K562 (cell line): Measurements from ENCODE around the gene GATA5. TPM values are rescaled to one million over a fixed set of nuclear protein-coding genes. Genes with fewer than 3 reads are reported as not detected.

Experiments
- BCOR ChIP-seq: fragments of 450-650 bp; IDR thresholded peaks from 2 replicates; pipeline ENCODE4 v1.6.1; 2016
- CHD7 ChIP-seq: fragments of 200-600 bp; sonication (generic); IDR thresholded peaks from one replicate; pipeline ENCODE4 v1.6.1; 2012; ENCODE audit warnings: mild to moderate bottlenecking, low read depth, low read length, inconsistent platforms
- GABPB1 ChIP-seq: sonication (generic); formaldehyde crosslinking; IDR thresholded peaks from 2 replicates; pipeline ENCODE4 v1.8.0; 2022; ENCODE audit warnings: mild to moderate bottlenecking, missing genetic modification reagents
- MBD1 ChIP-seq: fragments of 250-450 bp; sonication (Bioruptor Pico); IDR thresholded peaks from 2 replicates; pipeline ENCODE4 v1.8.0; 2022; ENCODE audit warnings: inconsistent platforms
- MCM7 ChIP-seq, 2 experiments: fragments of 450-650 bp; IDR thresholded peaks; 2 replicates each; pipeline ENCODE4 v1.6.1; 2016 to 2018
- SMARCA5 ChIP-seq: fragments of 450-650 bp; IDR thresholded peaks from 2 replicates; pipeline ENCODE4 v1.6.1; 2016
- TRIM28 ChIP-seq: fragments of 450-650 bp; IDR thresholded peaks from 2 replicates; pipeline ENCODE4 v1.6.1; 2017
- polyA plus RNA-seq, 8 experiments: library from polyadenylated mRNA; depleted of rRNA in 4 of 8; stranded (reverse) in 5 of 8; unstranded in 3 of 8; fragments of >200 nt; fragmentation: Nextera tagmentation in 2 of 8; fragmentation: Illumina TruSeq in 1 of 8; extraction: Ambion mirVana in 2 of 8; extraction: Trizol in 1 of 8; gene quantifications; 2 replicates each; pipeline versions ENCODE4 v1.2.1 to v1.2.3, GENCODE V29; 2011 to 2014; ENCODE audit warnings: inconsistent platforms in 1 of 8, missing spikeins in 1 of 8
- total RNA-seq, 7 experiments: library from RNA; depleted of rRNA in 6 of 7; stranded (reverse); fragments of >200 nt in 6 of 7; fragmentation: Illumina TruSeq in 2 of 7; extraction: Trizol in 2 of 7; gene quantifications; 2 replicates each; pipeline versions ENCODE4 v1.2.1 to v1.2.3, GENCODE V29; 2011 to 2021; ENCODE audit warnings: low replicate concordance in 1 of 7
- TF ChIP-seq, protein P1 (sequence below): fragments of 250-450 bp; sonication (Bioruptor Pico); IDR thresholded peaks from 2 replicates; pipeline ENCODE4 v1.4.0; 2020; ENCODE audit warnings: mild to moderate bottlenecking, moderate library complexity
- TF ChIP-seq, protein P2 (sequence below): sonication (generic); formaldehyde crosslinking; IDR thresholded peaks from 2 replicates; pipeline ENCODE4 v1.9.0; 2022; ENCODE audit warnings: mild to moderate bottlenecking, missing genetic modification reagents

Gene GATA5
- total and polyA plus RNA-seq, 9 of the 15 experiments (the other 6 are each of a cell fraction or from before 2014, with no cell fraction given), result 0.09 to 0.57 (median 0.20) TPM; not detected in 3

- TF ChIP-seq CHD7, result no peak
- no peak for TF ChIP-seq MBD1 (CRISPR knock-in tag)
- TF ChIP-seq, protein P1, sequence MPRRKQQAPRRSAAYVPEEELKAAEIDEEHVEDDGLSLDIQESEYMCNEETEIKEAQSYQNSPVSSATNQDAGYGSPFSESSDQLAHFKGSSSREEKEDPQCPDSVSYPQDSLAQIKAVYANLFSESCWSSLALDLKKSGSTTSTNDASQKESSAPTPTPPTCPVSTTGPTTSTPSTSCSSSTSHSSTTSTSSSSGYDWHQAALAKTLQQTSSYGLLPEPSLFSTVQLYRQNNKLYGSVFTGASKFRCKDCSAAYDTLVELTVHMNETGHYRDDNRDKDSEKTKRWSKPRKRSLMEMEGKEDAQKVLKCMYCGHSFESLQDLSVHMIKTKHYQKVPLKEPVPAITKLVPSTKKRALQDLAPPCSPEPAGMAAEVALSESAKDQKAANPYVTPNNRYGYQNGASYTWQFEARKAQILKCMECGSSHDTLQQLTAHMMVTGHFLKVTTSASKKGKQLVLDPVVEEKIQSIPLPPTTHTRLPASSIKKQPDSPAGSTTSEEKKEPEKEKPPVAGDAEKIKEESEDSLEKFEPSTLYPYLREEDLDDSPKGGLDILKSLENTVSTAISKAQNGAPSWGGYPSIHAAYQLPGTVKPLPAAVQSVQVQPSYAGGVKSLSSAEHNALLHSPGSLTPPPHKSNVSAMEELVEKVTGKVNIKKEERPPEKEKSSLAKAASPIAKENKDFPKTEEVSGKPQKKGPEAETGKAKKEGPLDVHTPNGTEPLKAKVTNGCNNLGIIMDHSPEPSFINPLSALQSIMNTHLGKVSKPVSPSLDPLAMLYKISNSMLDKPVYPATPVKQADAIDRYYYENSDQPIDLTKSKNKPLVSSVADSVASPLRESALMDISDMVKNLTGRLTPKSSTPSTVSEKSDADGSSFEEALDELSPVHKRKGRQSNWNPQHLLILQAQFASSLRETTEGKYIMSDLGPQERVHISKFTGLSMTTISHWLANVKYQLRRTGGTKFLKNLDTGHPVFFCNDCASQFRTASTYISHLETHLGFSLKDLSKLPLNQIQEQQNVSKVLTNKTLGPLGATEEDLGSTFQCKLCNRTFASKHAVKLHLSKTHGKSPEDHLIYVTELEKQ (CRISPR knock-in tag), result no peak
- 0 out of 2 replicates have a peak, but pooled peaks have one; percentile 53 for TF ChIP-seq SMARCA5
- peak; percentile 57; the same call in 1 of the 2 replicates for TF ChIP-seq GABPB1 (CRISPR knock-in tag)
- peak; percentile 76 for TF ChIP-seq BCOR
- TF ChIP-seq, protein P2, sequence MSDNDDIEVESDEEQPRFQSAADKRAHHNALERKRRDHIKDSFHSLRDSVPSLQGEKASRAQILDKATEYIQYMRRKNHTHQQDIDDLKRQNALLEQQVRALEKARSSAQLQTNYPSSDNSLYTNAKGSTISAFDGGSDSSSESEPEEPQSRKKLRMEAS (CRISPR knock-in tag), result peak; percentile 87
- no peak for TF ChIP-seq TRIM28
- no peak for TF ChIP-seq MCM7 (IDR thresholded peaks at IDR 0.05)
Measured at GRCh38 chr20:62446888-62447869, 28.6 kb downstream of the GATA5 start (continued).
